Trophoblast cell (in vitro differentiated cells and primary cell): ENCODE data around the gene RTP1.

Source experiments
- DNase-seq, 2 donors: peaks; one replicate each; pipeline ENCODE4 v3.0.0-alpha.2; 2016
- H2AFZ ChIP-seq: 2 replicates; pipeline ENCODE4 v1.6.1; 2013; ENCODE audit warnings: low read length, moderate library complexity, mild to moderate bottlenecking; ENCODE audit not compliant: insufficient read depth, poor library complexity
- H2AK5ac ChIP-seq: 2 replicates; pipeline ENCODE4 v1.6.1; 2013; ENCODE audit warnings: mild to moderate bottlenecking, low read length
- H2BK120ac ChIP-seq: 2 replicates; pipeline ENCODE4 v1.6.1; 2013; ENCODE audit warnings: low read length, mild to moderate bottlenecking, moderate library complexity; ENCODE audit not compliant: insufficient read depth, poor library complexity
- H2BK12ac ChIP-seq: 2 replicates; pipeline ENCODE4 v1.6.1; 2013; ENCODE audit warnings: mild to moderate bottlenecking, low read length, moderate library complexity
- H2BK5ac ChIP-seq: 2 replicates; pipeline ENCODE4 v1.6.1; 2013; ENCODE audit warnings: low read length, low read depth, moderate library complexity, mild to moderate bottlenecking; ENCODE audit not compliant: poor library complexity
- H3K14ac ChIP-seq: 2 replicates; pipeline ENCODE4 v1.6.1; 2013; ENCODE audit warnings: mild to moderate bottlenecking, low read length
- H3K18ac ChIP-seq: 2 replicates; pipeline ENCODE4 v1.6.1; 2013; ENCODE audit warnings: mild to moderate bottlenecking, low read length
- H3K23ac ChIP-seq: 2 replicates; pipeline ENCODE4 v1.6.1; 2013; ENCODE audit warnings: low read length
- H3K27ac ChIP-seq: 2 replicates; pipeline ENCODE4 v1.5.1; 2013; ENCODE audit warnings: low read depth, mild to moderate bottlenecking, inconsistent platforms, low read length, moderate library complexity
- H3K27me3 ChIP-seq: 2 replicates; pipeline ENCODE4 v1.6.1; 2013; ENCODE audit warnings: inconsistent platforms, mild to moderate bottlenecking, low read length, moderate library complexity; ENCODE audit not compliant: insufficient read depth
- H3K36me3 ChIP-seq, 2 experiments: 1 replicate in 1 of 2; 2 replicates in 1 of 2; pipeline ENCODE4 v1.6.1; 2013; ENCODE audit warnings: low read length in 2 of 2, mild to moderate bottlenecking in 2 of 2, moderate library complexity in 1 of 2; ENCODE audit not compliant: insufficient read depth in 2 of 2, control insufficient read depth in 1 of 2
- H3K4ac ChIP-seq: 2 replicates; pipeline ENCODE4 v1.6.1; 2013; ENCODE audit warnings: low read depth, mild to moderate bottlenecking, low read length, moderate library complexity
- H3K4me1 ChIP-seq, 2 experiments: 1 replicate in 1 of 2; 2 replicates in 1 of 2; pipeline ENCODE4 v1.6.1; 2013; ENCODE audit warnings: low read length in 2 of 2, mild to moderate bottlenecking in 2 of 2, moderate library complexity in 1 of 2; ENCODE audit not compliant: insufficient read depth in 2 of 2, control insufficient read depth in 1 of 2
- H3K4me2 ChIP-seq: 2 replicates; pipeline ENCODE4 v1.6.1; 2013; ENCODE audit warnings: inconsistent platforms, mild to moderate bottlenecking, low read length, moderate library complexity
- H3K4me3 ChIP-seq: 2 replicates; pipeline ENCODE4 v1.5.1; 2013; ENCODE audit warnings: mild to moderate bottlenecking, low read depth, low read length, inconsistent platforms
- H3K79me1 ChIP-seq: one replicate; pipeline ENCODE4 v1.6.1; 2013; ENCODE audit warnings: low read length
- H3K79me2 ChIP-seq: 2 replicates; pipeline ENCODE4 v1.6.1; 2013; ENCODE audit warnings: low read length, mild to moderate bottlenecking; ENCODE audit not compliant: control insufficient read depth, insufficient read depth, poor library complexity
- H3K9ac ChIP-seq: 2 replicates; pipeline ENCODE4 v1.6.1; 2013; ENCODE audit warnings: mild to moderate bottlenecking, low read length
- H3K9me3 ChIP-seq: 2 replicates; pipeline ENCODE4 v1.6.1; 2013; ENCODE audit warnings: low read depth, mild to moderate bottlenecking, control low read depth, inconsistent platforms, low read length; ENCODE audit not compliant: insufficient read depth
- H4K12ac ChIP-seq: 2 replicates; pipeline ENCODE4 v1.6.1; 2013; ENCODE audit warnings: low read depth, mild to moderate bottlenecking, low read length, moderate library complexity
- H4K8ac ChIP-seq: 2 replicates; pipeline ENCODE4 v1.6.1; 2013; ENCODE audit warnings: low read depth, mild to moderate bottlenecking, low read length, moderate library complexity
- H4K91ac ChIP-seq: one replicate; pipeline ENCODE4 v1.6.1; 2013; ENCODE audit warnings: low read depth, mild to moderate bottlenecking, low read length, moderate library complexity
- WGBS: extraction: QIAGEN DNeasy Blood & Tissue Kit; methylation state at CpG from one replicate; pipeline ENCODE4 v1.1.7; 2013; ENCODE audit warnings: missing lambda C conversion rate; ENCODE audit not compliant: insufficient read length, insufficient coverage; ENCODE audit errors: extremely low coverage; 5-methylcytosine and 5-hydroxymethylcytosine counted together

The RTP1 gene

DNA sequence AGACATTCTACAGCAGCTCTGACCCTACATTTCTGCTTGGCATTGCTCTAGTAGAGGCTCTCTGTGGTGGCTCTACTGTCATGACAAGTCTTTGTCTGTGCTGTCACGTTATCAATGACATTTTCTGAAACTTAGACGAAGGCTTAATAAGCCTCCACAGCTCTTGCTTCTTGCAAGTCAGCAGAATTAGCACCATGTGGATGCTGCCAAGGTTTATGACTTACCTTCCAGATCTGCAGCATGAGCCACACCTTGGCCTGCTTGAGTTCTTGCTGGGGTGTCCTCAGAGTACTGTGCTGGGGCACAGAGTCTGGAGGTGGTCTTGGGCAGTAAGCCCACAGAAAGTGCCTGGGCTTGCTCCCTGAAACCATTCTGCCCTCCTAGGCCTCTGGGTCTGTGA lies 9.8 kb downstream of the RTP1 start:
- Histone ChIP-seq H3K79me1 (no peaks in the 10 kb centered on the region), H4K12ac (no peak overlapping the region), H3K9ac (no peak overlapping the region), H2BK12ac (no peak overlapping the region), H3K14ac (no peak overlapping the region), H2BK120ac (no peak overlapping the region), H3K18ac (no peak overlapping the region), H3K4ac (no peak overlapping the region), H3K4me3 (no peak overlapping the region), H4K8ac (no peak overlapping the region), H3K23ac (no peak overlapping the region), H3K9me3 (peaks cover 6% of the 10 kb centered on the region), H3K36me3 (no peaks in the 10 kb centered on the region), H3K4me2 (no peak overlapping the region), H4K91ac (no peak overlapping the region), H3K79me2 (no peaks in the 10 kb centered on the region), H3K27me3 (no peaks in the 10 kb centered on the region), H3K4me1 (no peaks in the 10 kb centered on the region), H3K27ac (no peak overlapping the region), H2AFZ (no peak overlapping the region), H2AK5ac (no peak overlapping the region), H2BK5ac (no peak overlapping the region)
- no CpG with 5 or more reads among the region's 2 CpGs for WGBS
- DNase-seq, result no peak

GRCh38 chr3:187207624-187208023 lies 10.3 kb downstream of the RTP1 start:
- Histone ChIP-seq H3K9me3 (peaks cover 6% of the 10 kb centered on the region), H3K36me3 (no peaks in the 10 kb centered on the region), H3K4me1 (no peaks in the 10 kb centered on the region), H3K9ac (no peak overlapping the region), H4K12ac (no peak overlapping the region), H3K4me2 (no peak overlapping the region), H3K79me1 (no peaks in the 10 kb centered on the region), H2BK12ac (no peak overlapping the region), H3K79me2 (no peaks in the 10 kb centered on the region), H3K14ac (no peak overlapping the region), H2AFZ (no peak overlapping the region), H3K4me3 (no peak overlapping the region), H2AK5ac (no peak overlapping the region), H3K18ac (no peak overlapping the region), H3K23ac (no peak overlapping the region), H3K4ac (no peak overlapping the region), H4K91ac (no peak overlapping the region), H2BK120ac (no peak overlapping the region), H3K27ac (no peak overlapping the region), H4K8ac (no peak overlapping the region), H2BK5ac (no peak overlapping the region), H3K27me3 (no peaks in the 10 kb centered on the region)
- DNase-seq, result no peak

DNA sequence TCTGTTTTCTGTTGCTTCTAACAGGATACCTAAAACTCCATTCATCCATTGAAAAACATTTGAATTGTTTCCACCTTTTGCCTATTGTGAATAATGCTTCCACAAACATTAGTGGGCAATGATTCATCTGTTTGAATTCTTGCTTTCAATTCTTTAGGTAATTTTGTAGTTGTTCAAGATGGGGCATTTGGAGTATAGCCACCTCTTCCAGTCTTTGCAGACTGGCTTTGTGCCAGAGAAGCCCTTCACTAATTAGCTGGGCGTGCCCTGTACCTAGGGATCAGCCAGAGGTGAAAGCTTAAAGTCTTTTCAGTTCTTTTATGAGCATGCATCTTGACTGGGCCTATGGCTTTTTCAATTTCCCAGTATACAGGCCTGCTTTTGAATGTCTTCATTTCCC lies 10.9 kb downstream of the RTP1 start:
- no peak overlapping the region for H3K4ac ChIP-seq
- no peaks in the 10 kb centered on the region for H3K4me1 ChIP-seq
- H3K9ac ChIP-seq, result no peak overlapping the region
- H4K12ac ChIP-seq, result no peak overlapping the region
- no peak overlapping the region for H2AFZ ChIP-seq
- peaks cover 6% of the 10 kb centered on the region for H3K9me3 ChIP-seq
- H3K4me2 ChIP-seq, result no peak overlapping the region
- H3K79me1 ChIP-seq, result no peaks in the 10 kb centered on the region
- H3K36me3 ChIP-seq, result no peaks in the 10 kb centered on the region
- H2BK120ac ChIP-seq, result no peak overlapping the region
- no peak overlapping the region for H4K91ac ChIP-seq
- no peaks in the 10 kb centered on the region for H3K27me3 ChIP-seq
- H3K14ac ChIP-seq, result no peak overlapping the region
- DNase-seq, result no peak
- WGBS, result no CpG with 5 or more reads among the region's 1 CpG
- no peak overlapping the region for H4K8ac ChIP-seq
- no peak overlapping the region for H3K27ac ChIP-seq
- no peak overlapping the region for H3K4me3 ChIP-seq
- no peaks in the 10 kb centered on the region for H3K79me2 ChIP-seq
- no peak overlapping the region for H2BK5ac ChIP-seq
- no peak overlapping the region for H2BK12ac ChIP-seq
- no peak overlapping the region for H3K18ac ChIP-seq
- no peak overlapping the region for H2AK5ac ChIP-seq
- H3K23ac ChIP-seq, result no peak overlapping the region

DNA sequence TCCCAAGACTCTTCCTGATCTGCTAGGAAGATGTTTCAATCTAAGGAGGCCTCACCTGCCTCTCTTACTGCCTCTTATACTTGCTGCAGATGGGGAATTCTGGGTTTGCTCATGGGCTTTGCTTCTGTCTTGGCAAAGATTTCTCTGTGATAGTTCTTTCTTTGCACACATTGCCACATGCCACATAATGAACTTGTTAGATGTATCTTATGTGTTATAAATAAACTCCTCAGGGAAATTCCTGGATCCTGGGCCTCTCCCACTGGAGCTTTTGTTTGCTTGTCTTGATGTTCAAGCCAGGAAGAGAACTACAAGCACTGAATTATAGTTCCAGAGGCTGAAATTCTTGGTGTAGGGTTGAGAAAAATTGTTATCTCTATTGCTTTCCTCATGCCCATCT lies 12.2 kb downstream of the RTP1 start:
- Histone ChIP-seq H2BK120ac (no peak overlapping the region), H3K4me1 (no peaks in the 10 kb centered on the region), H4K12ac (no peak overlapping the region), H3K4ac (no peak overlapping the region), H3K14ac (no peak overlapping the region), H3K4me2 (no peak overlapping the region), H3K36me3 (no peaks in the 10 kb centered on the region), H3K23ac (no peak overlapping the region), H3K27ac (no peak overlapping the region), H3K79me2 (no peaks in the 10 kb centered on the region), H2AK5ac (no peak overlapping the region), H3K79me1 (no peaks in the 10 kb centered on the region), H3K18ac (no peak overlapping the region), H3K9me3 (peaks cover 6% of the 10 kb centered on the region), H2BK5ac (no peak overlapping the region), H2BK12ac (no peak overlapping the region), H3K4me3 (no peak overlapping the region), H3K9ac (no peak overlapping the region), H3K27me3 (no peaks in the 10 kb centered on the region), H2AFZ (no peak overlapping the region), H4K8ac (no peak overlapping the region), H4K91ac (no peak overlapping the region)
- no peak for DNase-seq

DNA sequence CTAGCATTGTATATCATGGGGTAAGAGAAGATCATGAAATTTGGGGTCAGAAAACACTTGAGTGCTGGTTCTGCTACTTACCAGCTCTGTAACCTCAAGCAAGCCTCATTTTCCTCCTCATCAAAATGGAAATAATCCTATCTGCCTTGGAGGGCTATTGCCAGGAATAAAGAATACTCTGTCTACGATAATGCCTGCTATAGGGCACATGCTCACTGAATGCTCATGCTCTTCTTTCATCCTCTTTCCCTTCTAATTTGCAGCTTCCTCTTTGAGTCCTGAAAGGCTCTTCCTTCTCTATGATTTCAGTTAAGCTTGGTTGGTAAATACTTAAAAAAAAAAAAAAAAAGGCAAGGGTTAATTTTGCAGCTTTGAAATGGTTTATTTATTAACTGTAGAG lies 12.8 kb downstream of the RTP1 start:
- no peak overlapping the region for H2BK12ac ChIP-seq
- WGBS, result no CpG with 5 or more reads among the region's 1 CpG

More for the DNA sequence above, 12.8 kb downstream of the RTP1 start:
- Histone ChIP-seq H3K36me3 (no peaks in the 10 kb centered on the region), H3K79me2 (no peaks in the 10 kb centered on the region), H4K91ac (no peak overlapping the region), H2BK5ac (no peak overlapping the region), H3K18ac (no peak overlapping the region), H3K4me3 (no peak overlapping the region), H3K9me3 (peaks cover 6% of the 10 kb centered on the region), H2AK5ac (no peak overlapping the region), H3K4me1 (no peaks in the 10 kb centered on the region), H3K23ac (no peak overlapping the region), H2AFZ (no peak overlapping the region), H3K4ac (no peak overlapping the region), H2BK120ac (no peak overlapping the region), H4K8ac (no peak overlapping the region), H3K27ac (no peak overlapping the region), H3K79me1 (no peaks in the 10 kb centered on the region), H3K14ac (no peak overlapping the region), H3K27me3 (no peaks in the 10 kb centered on the region), H4K12ac (no peak overlapping the region), H3K4me2 (no peak overlapping the region), H3K9ac (no peak overlapping the region)
- no peak for DNase-seq
